Esophagus mucosa (tissue), 1 donor: ENCODE measurements around the gene KCNA1. TPM values are rescaled to one million over a fixed set of nuclear protein-coding genes. Genes with fewer than 3 reads are reported as not detected.

Source experiments
- ATAC-seq: fragments of 200-7000 bp; cut with Tn5 transposase; one replicate; pipeline ENCODE4 v1.9.1; 2020
- total RNA-seq: library from RNA; stranded (reverse); gene quantifications from one replicate; pipeline ENCODE4 v1.2.4, GENCODE V29; 2023
- donor health status: DM: yes; HTN: yes; CAD: no.

KCNA1 gene
- total RNA-seq, 1 donor from 2014 or later: not detected

GRCh38 chr12:4960547-4960946 lies 50.8 kb downstream of the KCNA1 start:
- no peak for ATAC-seq

- ATAC-seq: no peak
Observed at GRCh38 chr12:4961311-4961710, 51.6 kb downstream of the KCNA1 start.

- ATAC-seq: no peak
Observed at GRCh38 chr12:4962539-4963486, 53.1 kb downstream of the KCNA1 start.

Other genes with a start within 250 kb of the KCNA1 start
- gene GALNT8, start 189.5 kb upstream of the KCNA1 start, total RNA-seq: not detected
- not detected for gene KCNA5, start 134.0 kb downstream of the KCNA1 start, total RNA-seq